ENCODE results near the gene LHX3.

LHX3 gene

GRCh38 chr9:136228107-136228875 is 23.4 kb upstream of the LHX3 start:
- H3K27me3 ChIP-seq (ENCODE audit: insufficient read depth, low read length): no peaks in the 10 kb centered on the region
- H3K36me3 ChIP-seq (ENCODE audit: insufficient read depth, low read length): peaks cover 8% of the 10 kb centered on the region
- peaks cover 4% of the 10 kb centered on the region for H3K4me1 ChIP-seq (ENCODE audit: insufficient read depth, low read length)

GRCh38 chr9:136226680-136227407 is 21.9 kb upstream of the LHX3 start:
- Histone ChIP-seq H3K4me3 (ENCODE audit: low read length) (no peak overlapping the region), H3K27me3 (ENCODE audit: insufficient read depth, low read length) (no peaks in the 10 kb centered on the region), H3K4me1 (ENCODE audit: insufficient read depth, low read length) (peaks cover 4% of the 10 kb centered on the region), H3K9me3 (ENCODE audit: low read length) (no peaks in the 10 kb centered on the region), H2AFZ (ENCODE audit: low read depth, low read length) (no peak overlapping the region), H3K36me3 (ENCODE audit: insufficient read depth, low read length) (peaks cover 17% of the 10 kb centered on the region)

More at GRCh38 chr9:136228107-136228875, 23.4 kb upstream of the LHX3 start:
- no peak overlapping the region for H3K4me3 ChIP-seq (ENCODE audit: low read length)
- no peak overlapping the region for H2AFZ ChIP-seq (ENCODE audit: low read depth, low read length)
- H3K9me3 ChIP-seq (ENCODE audit: low read length): no peaks in the 10 kb centered on the region

GRCh38 chr9:136225748-136226679 is 21.1 kb upstream of the LHX3 start:
- H3K27me3 ChIP-seq (ENCODE audit: insufficient read depth, low read length): no peaks in the 10 kb centered on the region
- H3K36me3 ChIP-seq (ENCODE audit: insufficient read depth, low read length): peaks cover 21% of the 10 kb centered on the region
- no peak overlapping the region for H2AFZ ChIP-seq (ENCODE audit: low read depth, low read length)
- H3K9me3 ChIP-seq (ENCODE audit: low read length): no peaks in the 10 kb centered on the region
- peaks cover 4% of the 10 kb centered on the region for H3K4me1 ChIP-seq (ENCODE audit: insufficient read depth, low read length)
- H3K4me3 ChIP-seq (ENCODE audit: low read length): no peak overlapping the region

- Histone ChIP-seq H3K4me3 (ENCODE audit: low read length) (no peak overlapping the region), H3K9me3 (ENCODE audit: low read length) (no peaks in the 10 kb centered on the region), H2AFZ (ENCODE audit: low read depth, low read length) (no peak overlapping the region), H3K4me1 (ENCODE audit: insufficient read depth, low read length) (peaks cover 4% of the 10 kb centered on the region), H3K36me3 (ENCODE audit: insufficient read depth, low read length) (peaks cover 24% of the 10 kb centered on the region), H3K27me3 (ENCODE audit: insufficient read depth, low read length) (no peaks in the 10 kb centered on the region)
Measured at GRCh38 chr9:136225366-136225747, 20.4 kb upstream of the LHX3 start.

GRCh38 chr9:136223871-136224640 is 19.1 kb upstream of the LHX3 start:
- Histone ChIP-seq H3K27me3 (ENCODE audit: insufficient read depth, low read length) (no peaks in the 10 kb centered on the region), H2AFZ (ENCODE audit: low read depth, low read length) (no peak overlapping the region), H3K36me3 (ENCODE audit: insufficient read depth, low read length) (peaks cover 25% of the 10 kb centered on the region), H3K9me3 (ENCODE audit: low read length) (no peaks in the 10 kb centered on the region), H3K4me1 (ENCODE audit: insufficient read depth, low read length) (peaks cover 4% of the 10 kb centered on the region), H3K4me3 (ENCODE audit: low read length) (no peak overlapping the region)

GRCh38 chr9:136222906-136223285 is 18.0 kb upstream of the LHX3 start:
- Histone ChIP-seq H3K4me3 (ENCODE audit: low read length) (no peak overlapping the region), H3K4me1 (ENCODE audit: insufficient read depth, low read length) (no peaks in the 10 kb centered on the region), H3K9me3 (ENCODE audit: low read length) (no peaks in the 10 kb centered on the region), H2AFZ (ENCODE audit: low read depth, low read length) (no peak overlapping the region), H3K36me3 (ENCODE audit: insufficient read depth, low read length) (peaks cover 30% of the 10 kb centered on the region), H3K27me3 (ENCODE audit: insufficient read depth, low read length) (no peaks in the 10 kb centered on the region)

GRCh38 chr9:136222166-136222905 is 17.4 kb upstream of the LHX3 start:
- Histone ChIP-seq H3K4me1 (ENCODE audit: insufficient read depth, low read length) (no peaks in the 10 kb centered on the region), H3K36me3 (ENCODE audit: insufficient read depth, low read length) (peaks cover 34% of the 10 kb centered on the region), H2AFZ (ENCODE audit: low read depth, low read length) (no peak overlapping the region)

GRCh38 chr9:136220017-136220729 is 15.2 kb upstream of the LHX3 start:
- Histone ChIP-seq H3K36me3 (ENCODE audit: insufficient read depth, low read length) (peaks cover 43% of the 10 kb centered on the region), H3K4me1 (ENCODE audit: insufficient read depth, low read length) (no peaks in the 10 kb centered on the region), H2AFZ (ENCODE audit: low read depth, low read length) (no peak overlapping the region), H3K4me3 (ENCODE audit: low read length) (no peak overlapping the region), H3K27me3 (ENCODE audit: insufficient read depth, low read length) (no peaks in the 10 kb centered on the region), H3K9me3 (ENCODE audit: low read length) (no peaks in the 10 kb centered on the region)

More at GRCh38 chr9:136222166-136222905, 17.4 kb upstream of the LHX3 start:
- Histone ChIP-seq H3K9me3 (ENCODE audit: low read length) (no peaks in the 10 kb centered on the region), H3K27me3 (ENCODE audit: insufficient read depth, low read length) (no peaks in the 10 kb centered on the region), H3K4me3 (ENCODE audit: low read length) (no peak overlapping the region)

- Histone ChIP-seq H3K36me3 (ENCODE audit: insufficient read depth, low read length) (peaks cover 52% of the 10 kb centered on the region), H3K27me3 (ENCODE audit: insufficient read depth, low read length) (no peaks in the 10 kb centered on the region), H3K9me3 (ENCODE audit: low read length) (no peaks in the 10 kb centered on the region), H3K4me1 (ENCODE audit: insufficient read depth, low read length) (no peaks in the 10 kb centered on the region), H2AFZ (ENCODE audit: low read depth, low read length) (no peak overlapping the region), H3K4me3 (ENCODE audit: low read length) (no peak overlapping the region)
Measured at GRCh38 chr9:136219276-136219675, 14.3 kb upstream of the LHX3 start.

- no peaks in the 10 kb centered on the region for H3K27me3 ChIP-seq (ENCODE audit: insufficient read depth, low read length)
- no peaks in the 10 kb centered on the region for H3K4me1 ChIP-seq (ENCODE audit: insufficient read depth, low read length)
- no peak overlapping the region for H2AFZ ChIP-seq (ENCODE audit: low read depth, low read length)
- no peak overlapping the region for H3K4me3 ChIP-seq (ENCODE audit: low read length)
- peaks cover 52% of the 10 kb centered on the region for H3K36me3 ChIP-seq (ENCODE audit: insufficient read depth, low read length)
- H3K9me3 ChIP-seq (ENCODE audit: low read length): no peaks in the 10 kb centered on the region
Measured at GRCh38 chr9:136218673-136219072, 13.7 kb upstream of the LHX3 start.

- Histone ChIP-seq H2AFZ (ENCODE audit: low read depth, low read length) (no peak overlapping the region), H3K36me3 (ENCODE audit: insufficient read depth, low read length) (peaks cover 52% of the 10 kb centered on the region)
Measured at GRCh38 chr9:136218271-136218670, 13.3 kb upstream of the LHX3 start.

More at GRCh38 chr9:136218271-136218670, 13.3 kb upstream of the LHX3 start:
- Histone ChIP-seq H3K4me3 (ENCODE audit: low read length) (no peak overlapping the region), H3K4me1 (ENCODE audit: insufficient read depth, low read length) (no peaks in the 10 kb centered on the region), H3K27me3 (ENCODE audit: insufficient read depth, low read length) (no peaks in the 10 kb centered on the region), H3K9me3 (ENCODE audit: low read length) (no peaks in the 10 kb centered on the region)
